ENCODE results near the gene TMEM132C. TPM values are rescaled to one million over a fixed set of nuclear protein-coding genes. Genes with fewer than 3 reads are reported as not detected.
"Not testable (repeated sequence)": the region's sequence is repeated elsewhere in the genome, so short reads cannot be mapped to it uniquely, and the experiment has no call there.

TMEM132C gene
- total RNA-seq, result not detected

- H3K27ac Mint-ChIP-seq, result no peak within 1 kb of the TSS
- H3K27me3 Mint-ChIP-seq, result peaks cover 36% of the 10 kb centered on the region
- no peaks in the 10 kb centered on the region for H3K4me1 Mint-ChIP-seq
- H3K9me3 Mint-ChIP-seq, result no peaks in the 10 kb centered on the region
- no peak for DNase-seq
- POLR2A ChIA-PET, result no interaction called here
- H3K36me3 Mint-ChIP-seq, result no peaks in the 10 kb centered on the region
- no peak within 1 kb of the TSS for H3K4me3 Mint-ChIP-seq
- ATAC-seq (ENCODE audit: low read depth), result no peak
Measured at GRCh38 chr12:128267131-128267622, at the start of gene TMEM132C. Gene TMEM132C (plus strand): TSS chr12:128267170. CDS start chr12:128267403, 233 bp downstream.

DNA sequence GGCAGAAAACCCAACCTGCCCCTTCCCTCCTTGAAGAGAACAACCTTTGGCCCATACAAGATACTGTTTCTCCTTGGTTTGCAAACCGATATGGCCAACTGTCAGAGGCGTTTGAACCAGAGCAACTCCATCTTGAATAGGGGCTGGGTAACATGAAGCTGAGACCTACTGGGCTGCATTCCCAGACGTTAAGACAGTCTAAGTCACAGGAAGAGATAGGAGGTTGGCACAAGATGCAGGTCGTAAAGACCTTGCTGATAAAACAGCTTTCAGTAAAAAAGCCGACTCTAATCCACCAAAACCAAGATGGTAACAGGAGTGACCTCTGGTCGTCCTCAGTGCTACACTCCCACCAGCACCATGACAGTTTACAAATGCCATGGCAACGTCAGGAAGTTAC is 42.7 kb upstream of the TMEM132C start:
- POLR2A ChIA-PET, result no interaction called here
- Mint-ChIP-seq H3K36me3 (no peaks in the 10 kb centered on the region), H3K27ac (no peak overlapping the region), H3K9me3 (no peaks in the 10 kb centered on the region), H3K4me1 (no peaks in the 10 kb centered on the region), H3K27me3 (no peaks in the 10 kb centered on the region), H3K4me3 (no peak overlapping the region)
- ATAC-seq (ENCODE audit: low read depth) (no peak), DNase-seq (no peak)

DNA sequence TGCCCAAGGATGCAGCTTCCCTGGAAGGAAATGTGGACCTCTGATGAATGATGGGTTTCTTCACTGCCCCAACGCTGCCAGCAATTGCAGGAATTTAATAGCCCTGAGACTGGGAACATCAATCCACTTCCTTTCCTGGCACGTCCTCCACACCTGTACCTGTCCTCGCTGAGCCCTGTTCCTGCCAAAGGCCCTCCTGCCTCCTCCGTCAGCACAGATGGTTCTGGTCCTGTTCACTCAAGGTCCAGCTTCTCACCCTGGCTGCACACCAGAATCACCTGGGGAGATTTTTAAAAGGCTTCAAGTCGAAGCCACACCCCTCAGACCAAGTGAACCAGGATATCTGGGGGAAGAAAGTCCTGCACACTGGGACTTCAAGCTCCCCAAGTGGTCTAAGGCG is 38.4 kb upstream of the TMEM132C start:
- Mint-ChIP-seq H3K27ac (no peak overlapping the region), H3K4me3 (no peak overlapping the region), H3K27me3 (no peaks in the 10 kb centered on the region), H3K4me1 (no peaks in the 10 kb centered on the region), H3K9me3 (peaks cover 3% of the 10 kb centered on the region), H3K36me3 (no peaks in the 10 kb centered on the region)
- ATAC-seq (ENCODE audit: low read depth), result no peak
- DNase-seq, result no peak
- POLR2A ChIA-PET, result no interaction called here

- no peak overlapping the region for H3K4me3 Mint-ChIP-seq
- ATAC-seq (ENCODE audit: low read depth), result no peak
- no peak for DNase-seq
- no peaks in the 10 kb centered on the region for H3K36me3 Mint-ChIP-seq
- H3K4me1 Mint-ChIP-seq, result no peaks in the 10 kb centered on the region
- no peaks in the 10 kb centered on the region for H3K27me3 Mint-ChIP-seq
- no peak overlapping the region for H3K27ac Mint-ChIP-seq
- POLR2A ChIA-PET, result no interaction called here
- H3K9me3 Mint-ChIP-seq, result peaks cover 5% of the 10 kb centered on the region
Measured at GRCh38 chr12:128235635-128236417, 31.1 kb upstream of the TMEM132C start.

DNA sequence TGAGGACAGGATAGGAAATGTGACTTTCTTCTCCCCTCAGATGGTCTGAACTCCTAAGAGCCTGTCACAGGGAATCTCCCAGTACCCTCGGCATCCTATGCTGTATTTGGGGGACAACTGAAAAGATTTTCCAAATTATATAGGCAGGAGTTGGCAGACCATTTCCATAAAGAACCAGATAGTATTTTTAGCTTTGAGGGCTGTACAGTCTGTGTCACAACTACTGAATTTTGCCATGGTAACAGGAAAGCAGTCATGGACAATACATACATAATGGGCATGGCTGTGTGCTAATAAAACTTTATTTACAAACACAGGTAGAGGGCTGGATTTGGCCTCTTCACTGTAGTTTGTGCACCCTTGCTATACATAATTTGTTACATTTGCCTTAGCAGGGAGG is 30.4 kb upstream of the TMEM132C start:
- peaks cover 2% of the 10 kb centered on the region for H3K9me3 Mint-ChIP-seq
- H3K27me3 Mint-ChIP-seq, result no peaks in the 10 kb centered on the region
- no peak overlapping the region for H3K4me3 Mint-ChIP-seq
- POLR2A ChIA-PET, result no interaction called here
- ATAC-seq (ENCODE audit: low read depth) (no peak), DNase-seq (no peak)
- H3K4me1 Mint-ChIP-seq, result no peaks in the 10 kb centered on the region
- no peaks in the 10 kb centered on the region for H3K36me3 Mint-ChIP-seq
- no peak overlapping the region for H3K27ac Mint-ChIP-seq

DNA sequence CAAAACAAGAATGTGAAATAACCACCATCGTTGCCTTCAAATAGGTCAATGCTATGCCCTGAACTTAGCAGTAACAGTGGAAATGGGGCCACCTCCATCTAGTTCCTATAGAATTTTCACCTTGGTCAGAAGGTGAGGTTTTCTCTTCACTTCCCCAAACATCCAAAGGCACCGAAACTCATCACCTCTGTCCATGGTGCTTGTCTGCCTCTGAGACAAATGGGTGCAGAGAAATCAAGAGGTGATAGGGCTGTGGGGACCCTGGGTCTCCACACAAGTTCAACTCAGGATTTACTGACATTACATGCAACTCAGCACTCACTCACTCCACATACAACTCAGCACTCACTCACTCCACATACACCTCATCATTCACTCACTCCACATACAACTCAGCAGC is 26.2 kb upstream of the TMEM132C start:
- H3K4me3 Mint-ChIP-seq, result no peak overlapping the region
- no peaks in the 10 kb centered on the region for H3K27me3 Mint-ChIP-seq
- H3K36me3 Mint-ChIP-seq, result no peaks in the 10 kb centered on the region
- no peaks in the 10 kb centered on the region for H3K4me1 Mint-ChIP-seq
- DNase-seq (no peak), ATAC-seq (ENCODE audit: low read depth) (no peak)
- POLR2A ChIA-PET, result no interaction called here
- peaks cover 4% of the 10 kb centered on the region for H3K9me3 Mint-ChIP-seq
- no peak overlapping the region for H3K27ac Mint-ChIP-seq

DNA sequence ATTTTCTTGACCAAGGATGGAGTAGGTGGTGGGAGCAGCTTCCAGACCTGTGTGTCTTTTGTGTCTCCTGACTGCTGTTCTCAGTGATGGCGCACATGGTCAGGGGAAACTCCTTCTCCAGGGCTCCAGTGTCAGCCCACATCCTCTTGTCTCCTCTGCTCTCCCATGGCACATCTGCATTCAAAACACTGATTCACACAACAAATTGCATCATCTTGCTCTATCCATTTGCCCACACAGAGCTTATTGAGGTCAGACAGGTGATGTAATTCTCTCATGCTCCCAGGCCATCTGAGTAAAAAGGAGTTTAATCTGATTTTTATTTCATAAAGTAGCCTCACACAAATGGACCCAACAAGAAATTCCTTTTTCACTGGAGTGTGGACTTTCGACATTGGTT is 21.8 kb upstream of the TMEM132C start:
- Mint-ChIP-seq H3K4me3 (no peak overlapping the region), H3K27me3 (no peaks in the 10 kb centered on the region), H3K27ac (no peak overlapping the region), H3K36me3 (no peaks in the 10 kb centered on the region), H3K9me3 (peaks cover 4% of the 10 kb centered on the region), H3K4me1 (no peaks in the 10 kb centered on the region)
- DNase-seq (no peak), ATAC-seq (ENCODE audit: low read depth) (no peak)
- POLR2A ChIA-PET, result no interaction called here

- DNase-seq, result no peak
- H3K4me1 Mint-ChIP-seq, result no peaks in the 10 kb centered on the region
- no peaks in the 10 kb centered on the region for H3K27me3 Mint-ChIP-seq
- POLR2A ChIA-PET, result no interaction called here
- H3K9me3 Mint-ChIP-seq, result peaks cover 4% of the 10 kb centered on the region
- ATAC-seq (ENCODE audit: low read depth), result no peak
- no peaks in the 10 kb centered on the region for H3K36me3 Mint-ChIP-seq
- H3K27ac Mint-ChIP-seq, result no peak overlapping the region
- no peak overlapping the region for H3K4me3 Mint-ChIP-seq
Measured at GRCh38 chr12:128245905-128246304, 21.1 kb upstream of the TMEM132C start.

DNA sequence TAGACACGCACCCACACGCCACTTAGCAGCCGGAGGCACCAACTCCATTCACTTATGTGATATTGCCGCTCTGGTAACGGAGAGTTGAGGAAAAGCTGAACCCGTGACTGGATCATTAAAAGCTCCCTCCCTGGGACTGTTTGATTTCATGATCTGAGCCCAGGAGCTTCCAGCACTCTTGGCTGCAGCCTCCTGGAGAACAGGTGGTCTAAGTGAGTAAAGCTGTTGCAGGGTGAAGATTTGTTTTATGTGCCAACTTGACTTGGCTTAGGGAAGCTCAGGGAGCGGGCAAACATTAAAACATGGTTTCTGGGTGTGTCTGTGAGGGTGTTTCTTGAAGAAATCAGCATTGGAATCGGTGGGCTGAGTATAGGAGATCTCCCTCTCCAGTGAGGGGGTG is 16.9 kb upstream of the TMEM132C start:
- no peak overlapping the region for H3K27ac Mint-ChIP-seq
- no peaks in the 10 kb centered on the region for H3K27me3 Mint-ChIP-seq
- POLR2A ChIA-PET, result no interaction called here
- DNase-seq (no peak), ATAC-seq (ENCODE audit: low read depth) (no peak)
- peaks cover 4% of the 10 kb centered on the region for H3K9me3 Mint-ChIP-seq
- no peaks in the 10 kb centered on the region for H3K4me1 Mint-ChIP-seq
- H3K36me3 Mint-ChIP-seq, result no peaks in the 10 kb centered on the region
- no peak overlapping the region for H3K4me3 Mint-ChIP-seq

GRCh38 chr12:128253829-128254228 is 13.1 kb upstream of the TMEM132C start:
- DNase-seq; H3K27ac Mint-ChIP-seq; ATAC-seq (ENCODE audit: low read depth); H3K4me3 Mint-ChIP-seq; H3K4me1 Mint-ChIP-seq; H3K9me3 Mint-ChIP-seq; H3K36me3 Mint-ChIP-seq; POLR2A ChIA-PET; H3K27me3 Mint-ChIP-seq: not testable (repeated sequence)

DNA sequence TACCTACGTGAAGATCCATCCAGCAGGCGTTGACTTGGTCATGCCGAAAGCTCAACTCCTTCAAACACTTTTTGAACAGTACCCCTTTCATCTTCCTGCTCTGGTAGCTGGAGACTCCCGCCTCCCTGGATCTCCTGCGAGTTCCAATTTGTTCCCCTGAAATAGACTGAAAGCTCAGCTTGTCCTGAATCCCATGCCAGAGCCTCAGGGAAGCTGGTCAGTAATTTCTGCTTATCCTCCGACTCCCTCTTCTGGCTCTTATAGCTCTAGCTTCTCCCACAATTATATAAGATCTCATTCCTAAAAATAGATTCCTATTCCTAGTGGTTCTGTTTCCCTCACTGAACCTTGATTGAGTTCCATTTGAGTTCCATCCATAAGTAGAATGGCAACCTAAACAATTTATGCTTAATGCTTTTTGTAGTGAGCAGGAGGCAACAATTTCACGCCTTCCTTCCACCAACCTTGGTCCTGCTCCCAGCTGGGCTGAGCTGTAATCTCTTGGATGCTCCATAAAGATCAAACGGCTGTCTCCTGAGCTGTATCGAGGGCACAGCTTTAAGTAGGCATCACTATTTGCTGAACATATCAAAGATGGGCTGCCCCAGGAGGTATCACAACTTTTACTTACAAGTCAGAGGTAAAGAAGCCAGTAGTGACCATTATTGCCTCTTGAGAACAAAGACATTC is 8.0 kb upstream of the TMEM132C start:
- ATAC-seq (ENCODE audit: low read depth), result no peak

GRCh38 chr12:128259556-128260070 is 7.4 kb upstream of the TMEM132C start:
- ATAC-seq (ENCODE audit: low read depth), result no peak
- Mint-ChIP-seq H3K4me1 (no peaks in the 10 kb centered on the region), H3K4me3 (no peak overlapping the region), H3K36me3 (no peaks in the 10 kb centered on the region), H3K27me3 (peaks cover under 1% of the 10 kb centered on the region), H3K9me3 (no peaks in the 10 kb centered on the region), H3K27ac (no peak overlapping the region)
- no peak for DNase-seq
- POLR2A ChIA-PET, result no interaction called here

More for the DNA sequence above, 8.0 kb upstream of the TMEM132C start:
- no peak overlapping the region for H3K4me3 Mint-ChIP-seq
- no peak overlapping the region for H3K27ac Mint-ChIP-seq
- DNase-seq, result no peak
- H3K36me3 Mint-ChIP-seq, result no peaks in the 10 kb centered on the region
- H3K4me1 Mint-ChIP-seq, result no peaks in the 10 kb centered on the region
- H3K27me3 Mint-ChIP-seq, result no peaks in the 10 kb centered on the region
- POLR2A ChIA-PET, result no interaction called here
- no peaks in the 10 kb centered on the region for H3K9me3 Mint-ChIP-seq

GRCh38 chr12:128261757-128262156 is 5.2 kb upstream of the TMEM132C start:
- no peaks in the 10 kb centered on the region for H3K4me1 Mint-ChIP-seq
- ATAC-seq (ENCODE audit: low read depth) (no peak), DNase-seq (no peak)
- POLR2A ChIA-PET, result no interaction called here
- no peak overlapping the region for H3K4me3 Mint-ChIP-seq
- H3K9me3 Mint-ChIP-seq, result no peaks in the 10 kb centered on the region
- H3K27ac Mint-ChIP-seq, result no peak overlapping the region
- H3K27me3 Mint-ChIP-seq, result peaks cover 17% of the 10 kb centered on the region
- H3K36me3 Mint-ChIP-seq, result no peaks in the 10 kb centered on the region

GRCh38 chr12:128265566-128265965 is 1.4 kb upstream of the TMEM132C start:
- Mint-ChIP-seq H3K4me1 (no peaks in the 10 kb centered on the region), H3K4me3 (no peak overlapping the region), H3K36me3 (no peaks in the 10 kb centered on the region), H3K27me3 (peaks cover 36% of the 10 kb centered on the region), H3K27ac (no peak overlapping the region), H3K9me3 (no peaks in the 10 kb centered on the region)
- ATAC-seq (ENCODE audit: low read depth) (no peak), DNase-seq (no peak)
- POLR2A ChIA-PET, result no interaction called here
